Measurements from ENCODE around the gene CNOT11.
"Not testable (repeated sequence)": the region's sequence is repeated elsewhere in the genome, so short reads cannot be mapped to it uniquely, and the experiment has no call there.

CNOT11 gene

DNA sequence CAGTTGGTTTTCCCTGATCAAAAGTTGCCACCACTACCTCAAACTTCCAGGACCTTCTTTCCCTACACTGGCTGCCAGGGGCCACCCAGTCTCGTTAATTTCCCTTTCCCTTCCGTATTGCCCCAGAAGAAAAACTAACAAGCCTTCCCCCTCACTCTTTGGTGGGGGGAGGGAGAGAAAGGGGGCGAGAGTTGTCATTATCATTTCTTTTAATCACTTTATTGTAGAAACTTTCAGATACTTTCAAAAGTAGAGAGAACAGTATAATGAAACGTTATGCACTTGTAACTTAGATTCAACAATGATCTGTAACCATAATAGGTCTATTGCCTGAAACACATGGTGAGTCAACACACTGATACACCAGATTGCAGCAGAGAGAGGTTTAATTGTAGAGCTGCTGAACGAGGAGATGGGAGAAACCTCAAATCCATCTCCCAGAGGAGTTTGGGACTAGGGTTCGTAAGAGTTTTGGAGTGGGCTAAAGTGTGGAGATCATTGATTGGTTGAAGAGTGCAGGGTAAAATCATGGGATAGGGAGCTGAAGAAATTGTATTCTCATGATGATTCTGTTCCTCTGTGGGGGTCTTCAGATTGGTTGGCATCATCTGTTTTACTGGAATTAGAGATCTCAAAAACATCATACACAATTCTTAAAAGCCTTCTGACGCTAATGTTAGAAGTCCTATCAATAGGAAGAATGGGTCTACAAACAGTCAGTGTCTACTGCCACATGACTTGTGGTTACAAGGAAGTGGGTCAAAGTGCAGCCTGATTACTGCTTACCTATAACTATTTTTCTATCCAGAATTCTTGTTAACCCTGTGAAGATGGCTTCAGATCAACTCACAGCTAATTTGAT is 58.4 kb downstream of the CNOT11 start:
- TF ChIP-seq CTCF (IDR thresholded peaks at IDR 0.05; ENCODE audit: low read depth, low read length): no peak
- H3K4me3 ChIP-seq (ENCODE audit: low read depth, low read length): no peak overlapping the region

DNA sequence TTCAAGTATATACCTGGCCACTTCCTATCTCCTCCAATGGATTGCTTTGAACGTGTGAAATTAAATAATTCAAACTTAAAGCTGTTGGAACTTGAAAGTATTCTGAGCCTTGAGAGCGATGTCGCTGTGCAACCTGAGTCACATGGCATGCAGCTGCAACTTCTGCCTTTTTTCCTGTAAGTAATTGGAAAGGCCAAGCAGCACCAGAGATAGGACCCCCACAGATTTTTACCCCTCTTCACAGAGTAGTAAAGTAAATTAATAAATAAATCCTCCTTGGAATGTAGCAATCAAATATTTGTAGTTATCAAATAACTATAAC is 59.0 kb downstream of the CNOT11 start:
- no peak overlapping the region for H3K4me3 ChIP-seq (ENCODE audit: low read depth, low read length)
- TF ChIP-seq CTCF (IDR thresholded peaks at IDR 0.05; ENCODE audit: low read depth, low read length): no peak

GRCh38 chr2:101316568-101316967 is 63.9 kb downstream of the CNOT11 start:
- H3K4me3 ChIP-seq (ENCODE audit: low read depth, low read length): not testable (repeated sequence)
